HG02970 (cell line): ENCODE measurements around the gene CASTOR2.
"Not testable (repeated sequence)": the region's sequence is repeated elsewhere in the genome, so short reads cannot be mapped to it uniquely, and the experiment has no call there.

ENCODE experiments used
- ATAC-seq: cut with Tn5 transposase; IDR thresholded peaks from one replicate; pipeline ENCODE4 v1.9.1; 2021; ENCODE audit warnings: mild to moderate bottlenecking, moderate library complexity, moderate number of reproducible peaks; ENCODE audit not compliant: unreplicated experiment, low FRiP score

CASTOR2 gene

GRCh38 chr7:75048435-75049379, 84.2 kb downstream of the CASTOR2 start:
- ATAC-seq = no peak

DNA sequence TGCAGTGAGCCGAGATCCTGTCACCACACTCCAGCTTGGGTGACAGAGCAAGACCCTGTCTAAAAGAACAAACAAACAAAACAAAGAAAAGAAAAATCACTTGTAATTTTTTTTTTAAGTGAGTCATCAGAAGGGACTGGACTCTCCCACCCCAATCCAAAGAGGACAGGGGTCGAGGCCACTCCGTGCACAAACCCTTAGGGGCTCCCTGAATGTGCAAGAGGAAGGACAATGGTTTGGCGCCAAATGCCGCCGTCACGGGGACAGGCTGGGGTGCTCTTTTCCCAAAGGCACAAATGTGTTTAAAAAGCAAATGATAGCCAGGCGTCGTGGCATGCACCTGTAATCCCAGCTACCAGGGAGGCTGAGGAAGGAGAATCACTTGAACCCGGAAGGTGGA, 85.3 kb downstream of the CASTOR2 start:
- no peak for ATAC-seq

DNA sequence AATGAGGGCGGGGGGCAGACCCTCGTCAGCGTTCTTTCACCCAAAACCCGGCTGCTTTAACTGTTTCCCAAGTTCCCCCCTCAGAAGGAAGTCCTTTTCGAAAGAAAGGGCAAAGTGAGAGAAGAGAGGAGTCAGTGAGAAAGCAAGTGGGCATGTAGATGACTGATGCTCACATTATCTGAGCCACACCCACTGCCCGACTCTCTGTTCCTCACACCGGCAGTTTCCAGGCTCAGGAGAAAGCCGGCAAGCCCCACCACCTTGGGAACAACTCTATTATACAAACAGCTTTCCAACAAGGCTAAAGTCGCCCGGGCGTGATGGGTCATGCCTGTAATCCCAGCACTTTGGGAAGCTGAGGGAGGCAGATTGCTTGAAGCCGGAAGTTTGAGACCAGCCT, 86.0 kb downstream of the CASTOR2 start:
- no peak for ATAC-seq

- no peak for ATAC-seq
These were observed 90.2 kb downstream of the CASTOR2 start for GRCh38 chr7:75054744-75055143.

GRCh38 chr7:75055155-75055554, 90.7 kb downstream of the CASTOR2 start:
- ATAC-seq = no peak

- ATAC-seq = no peak
These were observed 91.6 kb downstream of the CASTOR2 start for GRCh38 chr7:75055830-75056772.

DNA sequence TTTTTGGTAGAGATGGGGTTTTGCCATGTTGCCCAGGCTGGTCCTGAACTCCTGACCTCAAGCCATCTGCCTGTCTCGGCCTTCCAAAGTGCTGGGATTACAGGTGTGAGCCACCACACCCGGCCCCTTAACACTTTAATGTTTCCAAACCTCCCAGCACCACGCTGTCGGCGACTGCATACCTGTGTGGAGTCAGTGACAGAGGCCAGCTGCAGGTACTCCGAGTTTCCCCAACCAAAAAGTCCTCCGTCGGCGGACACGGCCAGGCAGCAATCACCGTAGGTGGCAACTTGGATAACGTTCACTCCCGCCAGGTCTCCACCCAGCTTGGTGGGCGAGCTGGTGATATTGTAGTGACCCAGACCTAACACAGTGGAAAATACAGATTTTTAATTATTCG, 93.9 kb downstream of the CASTOR2 start:
- no peak for ATAC-seq

- ATAC-seq = no peak
These were observed 99.8 kb downstream of the CASTOR2 start for GRCh38 chr7:75064291-75064690.

- no peak for ATAC-seq
These were observed 100.3 kb downstream of the CASTOR2 start for GRCh38 chr7:75064801-75065200.

DNA sequence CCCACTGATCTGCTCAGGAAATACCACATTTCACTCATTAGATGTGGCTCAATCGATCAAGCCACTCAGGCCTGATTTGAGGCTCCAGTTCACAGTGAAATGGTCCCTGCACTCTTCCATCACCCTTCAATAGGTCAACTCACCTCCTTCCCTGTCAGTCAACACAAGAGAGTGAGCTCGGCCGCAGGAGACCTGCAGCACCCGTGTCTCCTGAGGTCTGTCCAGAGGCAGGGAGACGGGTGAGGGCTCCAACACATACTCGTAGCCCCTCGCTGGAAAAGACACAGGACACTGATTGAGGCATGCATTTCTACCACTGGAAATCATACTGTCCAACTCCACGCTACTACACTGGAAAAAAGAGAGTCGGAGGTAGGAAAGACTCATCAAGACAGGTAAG, 102.0 kb downstream of the CASTOR2 start:
- ATAC-seq = no peak

DNA sequence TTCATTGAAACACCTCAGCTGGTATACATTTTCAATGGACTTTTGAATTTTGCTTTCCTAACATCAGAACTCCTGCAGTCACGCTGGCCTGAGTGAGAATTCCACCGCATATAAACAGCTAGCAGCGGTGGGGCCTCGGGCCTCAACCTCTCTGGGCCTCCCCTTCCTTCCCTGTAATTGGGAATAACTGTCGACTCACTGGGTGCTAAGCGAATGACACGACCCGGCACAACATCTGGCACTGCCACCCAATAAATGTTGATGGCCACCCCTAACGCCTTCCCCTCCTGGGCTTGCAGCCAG, 108.4 kb downstream of the CASTOR2 start:
- ATAC-seq = no peak

DNA sequence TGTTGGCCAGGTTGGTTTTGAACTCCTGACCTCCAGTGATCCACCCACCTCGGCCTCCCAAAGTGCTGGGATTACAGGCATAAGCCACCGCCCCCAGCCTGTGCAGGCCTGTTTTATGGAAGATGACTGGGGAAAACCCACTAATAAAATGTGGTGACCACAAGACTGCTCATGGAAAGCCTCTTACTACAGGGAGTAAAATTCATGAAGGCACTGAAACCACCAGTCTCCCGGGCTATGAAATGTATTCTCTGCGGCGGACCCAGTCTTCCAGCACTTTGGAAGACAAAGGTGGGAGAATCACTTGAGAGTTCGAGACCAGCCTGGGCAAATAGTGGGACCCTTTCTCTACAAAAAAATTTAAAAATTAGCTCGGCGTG, 109.7 kb downstream of the CASTOR2 start:
- ATAC-seq = not testable (repeated sequence)
